Endothelial cell of umbilical vein (primary cell): Measurements from ENCODE around the gene STT3B.

Source experiments
- CTCF ChIP-seq, 2 donors: IDR thresholded peaks; 1 replicate in 1 of 2; 2 replicates in 1 of 2; pipeline ENCODE4 v1.5.1; 2011; ENCODE audit warnings: low read length in 2 of 2, mild to moderate bottlenecking in 2 of 2, moderate library complexity in 2 of 2, control low read depth in 1 of 2, inconsistent platforms in 1 of 2, low read depth in 1 of 2; ENCODE audit not compliant: insufficient read depth in 1 of 2; ENCODE audit errors: extremely low read depth in 1 of 2
- EZH2 ChIP-seq: IDR thresholded peaks from 2 replicates; pipeline ENCODE4 v1.6.1; 2012; ENCODE audit warnings: borderline replicate concordance, low read depth, mild to moderate bottlenecking, moderate library complexity, low read length, inconsistent platforms; ENCODE audit not compliant: severe bottlenecking
- FOS ChIP-seq: IDR thresholded peaks from 2 replicates; pipeline ENCODE4 v1.6.1; 2011; ENCODE audit warnings: mild to moderate bottlenecking, low read length, moderate library complexity, borderline replicate concordance; ENCODE audit not compliant: insufficient read depth
- GATA2 ChIP-seq: IDR thresholded peaks from 2 replicates; pipeline ENCODE4 v1.7.0; 2011; ENCODE audit warnings: low read depth, mild to moderate bottlenecking, moderate library complexity, mixed read lengths, low read length; ENCODE audit not compliant: insufficient read length, insufficient read depth
- JUN ChIP-seq: IDR thresholded peaks from 2 replicates; pipeline ENCODE4 v1.6.1; 2011; ENCODE audit warnings: borderline replicate concordance, low read depth; ENCODE audit not compliant: insufficient read length, insufficient read depth
- MAX ChIP-seq: IDR thresholded peaks from 2 replicates; pipeline ENCODE4 v1.6.1; 2011; ENCODE audit not compliant: insufficient read depth, insufficient read length
- MYC ChIP-seq: IDR thresholded peaks from one replicate; pipeline ENCODE4 v1.6.1; 2011; ENCODE audit warnings: mild to moderate bottlenecking, low read depth, low read length
- POLR2A ChIP-seq: IDR thresholded peaks from 2 replicates; pipeline ENCODE4 v1.6.1; 2012; ENCODE audit warnings: low read depth, mild to moderate bottlenecking, control low read depth, low read length
- POLR2AphosphoS5 ChIP-seq: IDR thresholded peaks from 2 replicates; pipeline ENCODE4 v1.6.1; 2012; ENCODE audit warnings: low read depth, mild to moderate bottlenecking, control low read depth, low read length, moderate library complexity; ENCODE audit not compliant: insufficient read depth

- TF ChIP-seq CTCF (IDR thresholded peaks at IDR 0.05; ENCODE audit: extremely low read depth in 1 of 2, insufficient read depth in 1 of 2, low read depth in 1 of 2, low read length in 2 of 2) (no peak), FOS (no peak), POLR2A (no peak), MAX (no peak), EZH2 (no peak), POLR2AphosphoS5 (no peak), MYC (no peak), JUN (no peak), GATA2 (no peak)
Measured at GRCh38 chr3:31486865-31487533, 45.7 kb upstream of the STT3B start.
